Stimulated activated CD8-positive, alpha-beta memory T cell treated with anti-CD3 and anti-CD28 coated beads, Interleukin-15, amount 100 ng/mL, for 4 hours (primary cell): Measurements from ENCODE around the gene EIF5AL1.
"Not testable (repeated sequence)": the region's sequence is repeated elsewhere in the genome, so short reads cannot be mapped to it uniquely, and the experiment has no call there.

Source experiments
- DNase-seq, 2 donors: peaks; one replicate each; pipeline ENCODE4 v3.0.0-alpha.2; 2020; ENCODE audit warnings: low read depth in 2 of 2

The EIF5AL1 gene

GRCh38 chr10:79511891-79512583 is at the start of gene EIF5AL1:
EIF5AL1 (plus strand) TSS chr10:79512533; CDS start chr10:79512650, 117 bp downstream.
- DNase-seq = not testable (repeated sequence)

- no peak for DNase-seq
Measured at GRCh38 chr10:79463578-79464496, 48.5 kb upstream of the EIF5AL1 start.

GRCh38 chr10:79465341-79465740 is 47.0 kb upstream of the EIF5AL1 start:
- no peak for DNase-seq

- DNase-seq = no peak
Measured at GRCh38 chr10:79468015-79468560, 44.2 kb upstream of the EIF5AL1 start.

GRCh38 chr10:79468841-79469585 is 43.3 kb upstream of the EIF5AL1 start:
- DNase-seq = no peak

GRCh38 chr10:79470096-79470495 is 42.2 kb upstream of the EIF5AL1 start:
- no peak for DNase-seq

- DNase-seq = no peak
Measured at GRCh38 chr10:79471776-79472175, 40.6 kb upstream of the EIF5AL1 start.

- DNase-seq = no peak
Measured at GRCh38 chr10:79472449-79472848, 39.9 kb upstream of the EIF5AL1 start.

- DNase-seq = no peak
Measured at GRCh38 chr10:79472951-79473350, 39.4 kb upstream of the EIF5AL1 start.

GRCh38 chr10:79473496-79474095 is 38.7 kb upstream of the EIF5AL1 start:
- DNase-seq = no peak

GRCh38 chr10:79475119-79475653 is 37.1 kb upstream of the EIF5AL1 start:
- no peak for DNase-seq

GRCh38 chr10:79475877-79476276 is 36.5 kb upstream of the EIF5AL1 start:
- DNase-seq = no peak

GRCh38 chr10:79476645-79477044 is 35.7 kb upstream of the EIF5AL1 start:
- no peak for DNase-seq

GRCh38 chr10:79477456-79477855 is 34.9 kb upstream of the EIF5AL1 start:
- DNase-seq = no peak

GRCh38 chr10:79479283-79479909 is 32.9 kb upstream of the EIF5AL1 start:
- DNase-seq = no peak

GRCh38 chr10:79482304-79482703 is 30.0 kb upstream of the EIF5AL1 start:
- DNase-seq = no peak

- no peak for DNase-seq
Measured at GRCh38 chr10:79482741-79483140, 29.6 kb upstream of the EIF5AL1 start.

- DNase-seq = no peak
Measured at GRCh38 chr10:79483299-79483698, 29.0 kb upstream of the EIF5AL1 start.

- DNase-seq = no peak
Measured at GRCh38 chr10:79483948-79484347, 28.4 kb upstream of the EIF5AL1 start.

GRCh38 chr10:79484476-79484875 is 27.9 kb upstream of the EIF5AL1 start:
- no peak for DNase-seq
